AG04450 (cell line): Measurements from ENCODE around the gene PRSS53. TPM values are rescaled to one million over a fixed set of nuclear protein-coding genes. Genes with fewer than 3 reads are reported as not detected.

ENCODE experiments used
- CTCF ChIA-PET: fragments of 300-600, 350-600 bp; formaldehyde crosslinking; extraction: SDS; loops from one replicate; lab custom pipeline; 2022; ENCODE audit warnings: antibody characterized with exemption, inconsistent platforms; lab: Charles Lee
- POLR2A ChIA-PET: fragments of 350-600 bp; formaldehyde crosslinking; extraction: SDS; loops from one replicate; lab custom pipeline; 2021; ENCODE audit warnings: antibody characterized with exemption, inconsistent platforms; lab: Yijun Ruan, JAX
- DNase-seq: peaks from one replicate; pipeline ENCODE4 v3.0.0-alpha.2; 2011; ENCODE audit warnings: low read depth, low spot score
- H3K27ac ChIP-seq: one replicate; pipeline ENCODE4 v1.5.1; 2012; ENCODE audit warnings: low read depth, low read length, control low read depth
- H3K27me3 ChIP-seq: one replicate; pipeline ENCODE4 v1.6.0; 2012; ENCODE audit warnings: low read length; ENCODE audit not compliant: control insufficient read depth, insufficient read depth
- H3K4me3 ChIP-seq: 2 replicates; pipeline ENCODE4 v1.5.1; 2011; ENCODE audit warnings: mild to moderate bottlenecking, low read depth, low read length, control low read depth
- H3K9me3 ChIP-seq: 2 replicates; pipeline ENCODE4 v1.5.1; 2012; ENCODE audit warnings: low read length; ENCODE audit not compliant: control insufficient read depth, insufficient read depth
- polyA plus RNA-seq: library from polyadenylated mRNA; depleted of rRNA; stranded (reverse); fragments of >200 nt; gene quantifications from 2 replicates; pipeline ENCODE4 v1.2.3, GENCODE V29; 2011
- TF ChIP-seq, protein P1 (sequence below): IDR thresholded peaks from 2 replicates; pipeline ENCODE4 v1.5.1; 2011; ENCODE audit warnings: low read depth, low read length, control low read depth, inconsistent platforms

PRSS53 gene
- polyA plus RNA-seq, 1 experiment: 0.79 TPM

DNA sequence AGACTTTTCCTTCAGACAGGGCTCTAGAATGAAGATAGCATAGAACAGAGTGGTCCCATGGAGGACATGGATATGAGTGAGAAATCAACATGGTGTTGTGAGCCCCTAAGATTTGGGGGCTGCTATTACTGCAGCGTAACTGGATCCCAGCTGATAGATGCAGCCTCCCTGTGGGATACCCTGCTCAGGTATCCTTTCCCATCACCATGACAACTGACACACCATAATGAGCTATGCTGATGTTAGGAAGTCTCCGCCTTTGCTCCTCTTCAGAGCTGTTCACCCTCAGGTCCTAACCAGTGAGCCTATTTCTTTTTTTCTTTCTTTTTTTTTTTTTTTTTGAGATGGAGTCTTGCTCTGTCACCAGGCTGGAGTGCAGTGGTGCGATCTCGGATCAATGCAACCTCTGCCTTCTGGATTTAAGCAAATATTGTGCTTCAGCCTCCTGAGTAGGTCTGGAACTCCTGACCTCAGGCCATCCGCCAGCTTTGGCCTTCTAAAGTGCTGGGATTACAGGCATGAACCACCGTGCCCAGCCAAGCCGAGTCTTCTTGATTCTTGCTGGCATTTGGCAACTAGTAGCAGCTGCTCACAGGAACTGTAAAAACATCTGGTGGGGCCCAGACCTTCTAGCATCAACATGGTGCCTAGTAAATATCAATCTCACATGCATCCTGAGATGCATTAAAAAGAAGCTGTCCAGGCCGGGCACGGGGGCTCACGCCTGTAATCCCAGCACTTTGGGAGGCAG is 38.3 kb downstream of the PRSS53 start:
- ChIA-PET POLR2A (interaction anchor here (1.6 kb wide), 1 partner anchor 24 kb away, joined by 4 read pairs; the partner anchor contains the start of genes ZNF646 and ZNF668), CTCF (interaction anchor here (1.0 kb wide), 1 partner anchor 91 kb away, joined by 4 read pairs; no protein-coding TSS in a partner anchor)
- DNase-seq: no peak

DNA sequence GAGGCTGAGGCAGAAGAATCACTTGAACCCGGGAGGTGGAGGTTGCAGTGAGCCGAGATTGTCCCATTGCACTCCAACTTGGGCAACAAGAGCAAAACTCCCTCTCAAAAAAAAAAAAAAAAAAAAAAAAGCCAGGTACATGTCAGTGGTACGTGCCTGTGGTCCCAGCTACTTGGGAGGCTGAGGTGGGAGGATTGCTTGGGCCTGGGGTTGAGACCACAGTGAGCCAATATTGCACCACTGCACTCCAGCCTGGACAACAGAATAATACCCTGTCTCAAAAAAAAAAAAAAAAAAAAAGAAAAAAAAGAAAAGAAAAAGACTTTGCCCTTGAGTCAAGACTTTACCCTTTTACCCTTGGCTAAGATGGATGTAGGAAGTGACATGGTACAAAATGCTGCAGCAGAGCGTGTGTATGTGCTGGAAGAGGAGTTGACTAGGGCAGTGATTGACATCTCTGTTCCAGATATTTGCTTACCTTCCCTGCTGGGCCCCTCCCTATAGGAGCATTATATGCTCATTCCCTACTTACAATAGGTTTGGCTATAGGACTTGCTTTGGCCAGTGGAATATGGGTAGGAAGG is 44.8 kb downstream of the PRSS53 start:
- Histone ChIP-seq H3K9me3 (no peaks in the 10 kb centered on the region; the same call in 1 of the 2 replicates), H3K4me3 (no peak overlapping the region), H3K27ac (no peak overlapping the region), H3K27me3 (no peaks in the 10 kb centered on the region)
- no peak for DNase-seq
- TF ChIP-seq, protein P1, sequence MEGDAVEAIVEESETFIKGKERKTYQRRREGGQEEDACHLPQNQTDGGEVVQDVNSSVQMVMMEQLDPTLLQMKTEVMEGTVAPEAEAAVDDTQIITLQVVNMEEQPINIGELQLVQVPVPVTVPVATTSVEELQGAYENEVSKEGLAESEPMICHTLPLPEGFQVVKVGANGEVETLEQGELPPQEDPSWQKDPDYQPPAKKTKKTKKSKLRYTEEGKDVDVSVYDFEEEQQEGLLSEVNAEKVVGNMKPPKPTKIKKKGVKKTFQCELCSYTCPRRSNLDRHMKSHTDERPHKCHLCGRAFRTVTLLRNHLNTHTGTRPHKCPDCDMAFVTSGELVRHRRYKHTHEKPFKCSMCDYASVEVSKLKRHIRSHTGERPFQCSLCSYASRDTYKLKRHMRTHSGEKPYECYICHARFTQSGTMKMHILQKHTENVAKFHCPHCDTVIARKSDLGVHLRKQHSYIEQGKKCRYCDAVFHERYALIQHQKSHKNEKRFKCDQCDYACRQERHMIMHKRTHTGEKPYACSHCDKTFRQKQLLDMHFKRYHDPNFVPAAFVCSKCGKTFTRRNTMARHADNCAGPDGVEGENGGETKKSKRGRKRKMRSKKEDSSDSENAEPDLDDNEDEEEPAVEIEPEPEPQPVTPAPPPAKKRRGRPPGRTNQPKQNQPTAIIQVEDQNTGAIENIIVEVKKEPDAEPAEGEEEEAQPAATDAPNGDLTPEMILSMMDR: no peak
- ChIA-PET POLR2A (no interaction called here), CTCF (no interaction called here)

More for the DNA sequence above, 38.3 kb downstream of the PRSS53 start:
- H3K9me3 ChIP-seq: no peaks in the 10 kb centered on the region
- H3K4me3 ChIP-seq: no peak overlapping the region
- no peaks in the 10 kb centered on the region for H3K27me3 ChIP-seq
- TF ChIP-seq, protein P1: no peak
- H3K27ac ChIP-seq: no peak overlapping the region

DNA sequence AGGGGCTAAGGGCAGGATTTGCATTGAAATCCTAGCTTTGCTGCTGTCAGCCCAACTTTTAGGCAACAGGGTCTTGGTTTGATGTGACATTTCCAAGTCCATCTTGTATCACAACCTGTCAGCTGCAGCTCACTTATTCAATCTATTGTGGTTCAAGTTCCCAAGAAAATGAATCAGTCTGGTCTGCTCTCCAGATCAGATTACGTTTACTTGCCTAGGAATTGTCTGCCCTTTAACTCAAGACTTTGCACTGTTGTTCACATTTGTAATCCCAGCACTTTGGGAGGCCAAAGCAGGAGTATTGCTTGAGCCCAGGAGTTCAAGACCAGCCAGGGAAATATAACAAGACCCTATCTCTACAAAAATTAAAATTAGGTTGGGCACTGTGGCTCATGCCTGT is 45.4 kb downstream of the PRSS53 start:
- ChIA-PET CTCF (no interaction called here), POLR2A (no interaction called here)
- no peak overlapping the region for H3K27ac ChIP-seq
- TF ChIP-seq, protein P1: no peak
- H3K27me3 ChIP-seq: no peaks in the 10 kb centered on the region
- no peak overlapping the region for H3K4me3 ChIP-seq
- DNase-seq: no peak
- H3K9me3 ChIP-seq: no peaks in the 10 kb centered on the region; the same call in 1 of the 2 replicates

DNA sequence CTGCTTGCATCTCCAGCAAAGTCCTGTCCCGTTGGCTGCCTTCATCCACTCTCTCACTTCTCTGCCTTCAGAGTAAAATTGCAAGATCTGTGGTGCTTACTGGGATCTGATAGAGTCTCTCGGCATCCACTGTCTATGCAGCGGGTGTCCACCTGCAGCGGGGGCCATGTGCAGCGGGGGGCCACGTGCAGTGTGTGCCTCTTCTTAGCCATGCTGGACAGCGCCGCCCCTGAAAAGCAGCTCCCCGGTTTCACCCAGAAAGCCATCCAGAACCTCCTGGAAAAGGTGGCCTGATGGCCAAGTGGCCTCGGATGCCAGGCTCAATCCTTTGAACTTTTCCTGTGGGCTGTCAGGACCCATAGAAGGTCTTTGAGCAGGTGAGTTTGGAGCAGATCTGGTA is 45.9 kb downstream of the PRSS53 start:
- Histone ChIP-seq H3K27ac (no peak overlapping the region), H3K27me3 (no peaks in the 10 kb centered on the region), H3K4me3 (no peak overlapping the region), H3K9me3 (no peaks in the 10 kb centered on the region; the same call in 1 of the 2 replicates)
- TF ChIP-seq, protein P1: no peak
- ChIA-PET POLR2A (no interaction called here), CTCF (interaction anchor here (0.6 to 1.0 kb wide), 2 partner anchors 58 to 232 kb away, joined by 3 to 4 read pairs; partner anchors contain the start of gene HSD3B7)
- no peak for DNase-seq

DNA sequence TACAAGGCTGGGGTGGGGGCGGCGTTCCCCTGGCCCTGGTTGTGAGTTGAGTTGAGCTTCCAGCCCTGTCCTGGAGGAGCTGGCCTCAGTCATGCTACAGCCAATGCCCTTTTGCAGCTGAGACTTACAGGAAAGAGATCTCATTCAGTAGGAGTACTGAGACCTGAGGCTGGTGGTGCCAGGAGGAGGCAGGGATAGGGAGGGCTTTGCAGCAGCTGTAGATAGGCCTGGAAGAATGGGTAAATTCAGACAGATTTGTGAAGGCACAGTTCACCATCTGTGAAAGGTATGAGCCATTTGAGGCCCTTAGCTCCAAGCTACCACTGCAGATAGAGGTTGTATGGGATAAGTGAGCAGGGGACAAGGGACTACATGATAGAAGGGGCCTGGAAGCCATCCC is 49.8 kb downstream of the PRSS53 start:
- Histone ChIP-seq H3K27ac (no peak overlapping the region), H3K4me3 (no peak overlapping the region), H3K9me3 (no peaks in the 10 kb centered on the region; the same call in 1 of the 2 replicates), H3K27me3 (no peaks in the 10 kb centered on the region)
- TF ChIP-seq, protein P1: no peak
- DNase-seq: no peak
- CTCF ChIA-PET: interaction anchor here (0.6 kb wide), 1 partner anchor 137 kb away, joined by 3 read pairs; no protein-coding TSS in a partner anchor
- POLR2A ChIA-PET: no interaction called here
